CD14-positive monocyte (primary cell): ENCODE data around the gene OTOG. TPM values are rescaled to one million over a fixed set of nuclear protein-coding genes. Genes with fewer than 3 reads are reported as not detected.

Source experiments
- DNase-seq, 3 donors: peaks; one replicate each; pipeline ENCODE4 v3.0.0-alpha.2; 2011 to 2022
- H2AFZ ChIP-seq: 2 replicates; pipeline ENCODE4 v1.6.0; 2012; ENCODE audit warnings: mild to moderate bottlenecking, low read depth, low read length, inconsistent platforms; ENCODE audit not compliant: insufficient read depth, poor library complexity, severe bottlenecking
- H3K27ac ChIP-seq, 2 donors: 1 replicate in 1 of 2; 2 replicates in 1 of 2; pipeline ENCODE4 v1.5.1; 2012 to 2013; ENCODE audit warnings: low read length in 2 of 2, control low read depth in 1 of 2, inconsistent platforms in 1 of 2, low read depth in 1 of 2, mild to moderate bottlenecking in 1 of 2
- H3K27me3 ChIP-seq, 2 donors: one replicate each; pipeline versions ENCODE4 v1.6.0 to v1.6.1; 2011 to 2013; ENCODE audit warnings: low read length in 2 of 2; ENCODE audit not compliant: control insufficient read depth in 2 of 2, insufficient read depth in 2 of 2
- H3K36me3 ChIP-seq, 2 donors: replicated peaks in 1 of 2; 1 replicate in 1 of 2; 2 replicates in 1 of 2; pipeline versions ENCODE4 v1.5.1 to v1.6.1; 2012 to 2013; ENCODE audit warnings: low read length in 2 of 2, control low read depth in 1 of 2, inconsistent platforms in 1 of 2, mild to moderate bottlenecking in 1 of 2; ENCODE audit not compliant: insufficient read depth in 2 of 2, control insufficient read depth in 1 of 2
- H3K4me1 ChIP-seq, 2 donors: 1 replicate in 1 of 2; 2 replicates in 1 of 2; pipeline versions ENCODE4 v1.5.1 to v1.6.1; 2012 to 2013; ENCODE audit warnings: low read length in 2 of 2, control low read depth in 1 of 2, inconsistent platforms in 1 of 2, mild to moderate bottlenecking in 1 of 2, moderate library complexity in 1 of 2; ENCODE audit not compliant: insufficient read depth in 2 of 2, control insufficient read depth in 1 of 2
- H3K4me2 ChIP-seq: replicated peaks from 2 replicates; pipeline ENCODE3; 2012; ENCODE audit warnings: low read length, moderate library complexity, mild to moderate bottlenecking; ENCODE audit not compliant: poor library complexity, severe bottlenecking; ENCODE audit errors: extremely low read depth
- H3K4me3 ChIP-seq, 3 experiments: fragments of 200-600 bp in 1 of 3; sonication (generic) in 1 of 3; replicated peaks in 1 of 3; 1 replicate in 2 of 3; 2 replicates in 1 of 3; pipeline ENCODE4 v1.5.1; 2011 to 2013; ENCODE audit warnings: low read length in 3 of 3, mild to moderate bottlenecking in 3 of 3, control low read depth in 2 of 3, low read depth in 2 of 3, inconsistent platforms in 1 of 3, moderate library complexity in 1 of 3
- H3K79me2 ChIP-seq: 2 replicates; pipeline ENCODE4 v1.6.0; 2012; ENCODE audit warnings: mild to moderate bottlenecking, control low read depth, inconsistent platforms, low read length, moderate library complexity; ENCODE audit not compliant: insufficient read depth
- H3K9ac ChIP-seq: 2 replicates; pipeline ENCODE4 v1.6.0; 2017; ENCODE audit warnings: low read length, mild to moderate bottlenecking; ENCODE audit not compliant: insufficient read depth, poor library complexity, severe bottlenecking
- H3K9me3 ChIP-seq, 2 donors: replicated peaks in 1 of 2; 1 replicate in 1 of 2; 2 replicates in 1 of 2; pipeline versions ENCODE4 v1.5.1 to v1.6.1; 2012 to 2013; ENCODE audit warnings: low read length in 2 of 2, control low read depth in 1 of 2; ENCODE audit not compliant: control insufficient read depth in 1 of 2, insufficient read depth in 1 of 2
- H4K20me1 ChIP-seq: 2 replicates; pipeline ENCODE4 v1.6.0; 2012; ENCODE audit warnings: mild to moderate bottlenecking, low read length, control low read depth, moderate library complexity; ENCODE audit not compliant: insufficient read depth
- H3K27ac Mint-ChIP-seq, 7 donors: one replicate each; pipeline ENCODE4 v1.8.0; 2020; ENCODE audit warnings: mild to moderate bottlenecking in 7 of 7, mixed read lengths in 7 of 7, moderate library complexity in 6 of 7, inconsistent platforms in 2 of 7
- H3K27me3 Mint-ChIP-seq, 3 donors: one replicate each; pipeline ENCODE4 v1.8.0; 2021 to 2022; ENCODE audit warnings: low read depth in 3 of 3, mild to moderate bottlenecking in 3 of 3, mixed read lengths in 3 of 3, moderate library complexity in 3 of 3, inconsistent platforms in 1 of 3
- H3K36me3 Mint-ChIP-seq, 2 donors: one replicate each; pipeline ENCODE4 v1.8.0; 2020; ENCODE audit warnings: mixed read lengths in 2 of 2, inconsistent platforms in 1 of 2, mild to moderate bottlenecking in 1 of 2
- H3K4me1 Mint-ChIP-seq: one replicate; pipeline ENCODE4 v1.8.0; 2020; ENCODE audit warnings: mild to moderate bottlenecking, mixed read lengths
- H3K4me3 Mint-ChIP-seq, 2 donors: one replicate each; pipeline ENCODE4 v1.8.0; 2020; ENCODE audit warnings: mild to moderate bottlenecking in 2 of 2, mixed read lengths in 2 of 2, moderate library complexity in 1 of 2
- H3K9me3 Mint-ChIP-seq, 7 donors: one replicate each; pipeline ENCODE4 v1.8.0; 2020 to 2022; ENCODE audit warnings: mixed read lengths in 7 of 7, mild to moderate bottlenecking in 6 of 7, moderate library complexity in 6 of 7, inconsistent platforms in 2 of 7
- CTCF ChIP-seq: fragments of 200-600 bp; IDR thresholded peaks from one replicate; pipeline ENCODE4 v1.8.0; 2022; ENCODE audit warnings: antibody characterized with exemption, mild to moderate bottlenecking
- WGBS: methylation state at CpG from one replicate; pipeline ENCODE4 v1.1.5; 2013; ENCODE audit warnings: missing lambda C conversion rate; ENCODE audit not compliant: insufficient coverage; 5-methylcytosine and 5-hydroxymethylcytosine counted together
- intact Hi-C, 2 donors: fragments of 100-400 bp; cut with micrococcal nuclease; formaldehyde crosslinking; loops; one replicate each; pipeline versions ENCODE4 v1.15.0 to v1.15.1; 2023
- polyA plus RNA-seq, 3 donors: library from polyadenylated mRNA; depleted of rRNA in 1 of 3; unstranded in 2 of 3; stranded (reverse) in 1 of 3; fragments of 300-500 nt in 2 of 3; fragments of >200 nt in 1 of 3; fragmentation: Illumina TruSeq in 2 of 3; gene quantifications; 1 replicate in 2 of 3; 2 replicates in 1 of 3; pipeline ENCODE4 v1.2.3, GENCODE V29; 2012 to 2021

Gene OTOG
- polyA plus RNA-seq, 3 donors: not detected

- H2AFZ ChIP-seq: no peak overlapping the region
- no peak overlapping the region for H3K9ac ChIP-seq
- Mint-ChIP-seq H3K4me1 (no peaks in the 10 kb centered on the region), H3K27ac (no peak overlapping the region), H3K4me3 (no peak overlapping the region), H3K9me3 (no peaks in the 10 kb centered on the region), H3K36me3 (no peaks in the 10 kb centered on the region), H3K27me3 (peaks cover 0 to 2% (median 0%) of the 10 kb centered on the region in 3 donors)
- no peaks in the 10 kb centered on the region for H3K9me3 ChIP-seq
- no peak overlapping the region for H3K4me2 ChIP-seq
- WGBS: 100% methylated on average over 1 of the region's 4 CpGs
- no peak overlapping the region for H3K27ac ChIP-seq
- intact Hi-C loops: no loop called here
- no peaks in the 10 kb centered on the region for H3K36me3 ChIP-seq
- no peak for TF ChIP-seq CTCF
- no peak overlapping the region for H3K4me3 ChIP-seq
- H3K27me3 ChIP-seq: no peaks in the 10 kb centered on the region
- no peaks in the 10 kb centered on the region for H3K79me2 ChIP-seq
- no peaks in the 10 kb centered on the region for H4K20me1 ChIP-seq
- H3K4me1 ChIP-seq: no peaks in the 10 kb centered on the region
- no peak for DNase-seq
Observed at GRCh38 chr11:17637901-17638300, 90.8 kb downstream of the OTOG start.

GRCh38 chr11:17638311-17638710 is 91.3 kb downstream of the OTOG start:
- H3K9ac ChIP-seq: no peak overlapping the region
- intact Hi-C loops: no loop called here
- H3K9me3 ChIP-seq: no peaks in the 10 kb centered on the region
- no peak overlapping the region for H3K27ac ChIP-seq
- H3K36me3 ChIP-seq: no peaks in the 10 kb centered on the region
- 79% methylated on average over 7 of the region's 9 CpGs for WGBS
- H3K27me3 Mint-ChIP-seq: peaks cover 0 to 2% (median 0%) of the 10 kb centered on the region in 3 donors
- H3K36me3 Mint-ChIP-seq: no peaks in the 10 kb centered on the region
- H3K27ac Mint-ChIP-seq: peak overlapping the region in 1 of 7 donors; percentile 18
- DNase-seq: no peak
- no peak for TF ChIP-seq CTCF
- H3K4me3 ChIP-seq: no peak overlapping the region
- H3K4me3 Mint-ChIP-seq: no peak overlapping the region
- H2AFZ ChIP-seq: no peak overlapping the region
- H3K4me1 ChIP-seq: no peaks in the 10 kb centered on the region
- H3K9me3 Mint-ChIP-seq: no peaks in the 10 kb centered on the region
- no peak overlapping the region for H3K4me2 ChIP-seq
- H4K20me1 ChIP-seq: no peaks in the 10 kb centered on the region
- no peaks in the 10 kb centered on the region for H3K79me2 ChIP-seq
- no peaks in the 10 kb centered on the region for H3K27me3 ChIP-seq
- no peaks in the 10 kb centered on the region for H3K4me1 Mint-ChIP-seq
